Retina (tissue), 1 donor: Measurements from ENCODE around the gene HIVEP3.

ENCODE experiments used
- DNase-seq: peaks from one replicate; pipeline ENCODE4 v3.0.0-alpha.2; 2016

HIVEP3 gene

DNA sequence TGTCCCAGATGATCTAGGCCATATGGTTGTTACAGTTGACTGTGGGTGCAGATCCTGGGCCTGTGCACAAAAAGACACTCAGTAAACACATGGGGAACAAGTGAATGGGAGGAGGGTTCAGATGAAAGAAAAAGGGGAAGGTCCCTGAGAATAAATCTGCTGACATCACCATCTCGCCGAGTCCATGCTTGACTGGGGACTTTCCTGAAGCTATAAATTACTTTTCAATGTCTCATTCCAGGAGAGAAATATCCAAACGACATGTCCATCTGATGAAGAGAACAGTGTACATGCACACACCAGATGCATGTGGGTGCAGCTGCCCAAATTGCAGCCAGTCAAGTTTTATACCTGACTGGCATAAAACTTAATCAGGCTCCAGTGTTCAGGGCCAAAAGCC is 109.0 kb downstream of the HIVEP3 start:
- no peak for DNase-seq

GRCh38 chr1:41807390-41807789 is 111.3 kb downstream of the HIVEP3 start:
- no peak for DNase-seq

- no peak for DNase-seq
Measured at GRCh38 chr1:41806472-41807155, 112.1 kb downstream of the HIVEP3 start.

DNA sequence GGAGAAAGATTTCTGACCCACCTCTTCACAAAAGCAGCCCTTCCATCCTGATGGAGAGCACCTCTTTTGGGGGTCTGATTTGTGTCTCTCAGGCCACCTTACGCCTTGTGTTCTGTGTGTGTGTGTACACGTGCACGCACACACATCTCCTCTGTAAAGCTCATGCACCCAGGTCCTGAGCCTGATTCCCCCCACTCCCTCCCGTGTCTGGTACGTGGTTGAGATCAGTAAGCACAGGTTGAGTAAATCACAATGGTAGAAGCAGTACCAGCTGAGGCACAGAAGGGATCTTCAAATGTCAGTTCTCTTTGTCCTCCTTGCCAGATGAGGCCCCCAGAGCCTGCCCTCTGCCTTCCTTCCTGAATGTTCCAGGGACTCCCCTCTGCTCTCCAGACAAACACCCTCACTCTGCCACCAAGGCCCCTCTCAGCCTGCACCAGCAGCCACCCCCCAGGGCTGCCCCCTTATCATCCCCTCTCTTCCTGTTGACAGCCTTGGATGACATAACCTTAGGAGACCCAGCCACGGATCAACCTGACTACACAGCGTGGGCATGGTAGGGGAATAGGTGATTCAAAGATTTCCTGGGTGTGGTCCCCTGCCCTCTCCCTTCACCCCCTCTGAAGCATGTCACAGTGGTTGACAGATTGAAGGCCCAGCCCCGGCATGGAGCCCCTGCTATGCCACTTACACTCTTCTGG is 112.8 kb downstream of the HIVEP3 start:
- DNase-seq: no peak

DNA sequence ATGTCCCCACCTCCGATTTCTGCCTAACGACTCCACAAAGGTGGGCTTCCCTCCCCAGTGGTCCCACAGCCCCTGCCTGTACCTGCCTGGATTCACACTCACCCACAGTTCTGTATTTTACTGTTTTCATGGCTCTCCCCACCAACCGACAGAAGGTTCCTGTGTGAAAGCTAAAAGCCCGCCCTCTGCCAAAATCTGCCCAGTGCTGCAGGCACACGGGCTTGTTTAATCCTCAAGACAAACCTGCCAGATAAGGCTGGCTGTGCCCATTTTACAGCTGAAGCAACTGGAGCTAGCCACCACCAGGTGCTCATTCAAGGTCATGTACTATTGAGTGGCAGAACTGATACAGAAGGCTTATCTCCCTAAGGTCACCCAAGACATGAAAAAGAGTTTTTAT is 114.5 kb downstream of the HIVEP3 start:
- no peak for DNase-seq

- no peak for DNase-seq
Measured at GRCh38 chr1:41803656-41804055, 115.1 kb downstream of the HIVEP3 start.

DNA sequence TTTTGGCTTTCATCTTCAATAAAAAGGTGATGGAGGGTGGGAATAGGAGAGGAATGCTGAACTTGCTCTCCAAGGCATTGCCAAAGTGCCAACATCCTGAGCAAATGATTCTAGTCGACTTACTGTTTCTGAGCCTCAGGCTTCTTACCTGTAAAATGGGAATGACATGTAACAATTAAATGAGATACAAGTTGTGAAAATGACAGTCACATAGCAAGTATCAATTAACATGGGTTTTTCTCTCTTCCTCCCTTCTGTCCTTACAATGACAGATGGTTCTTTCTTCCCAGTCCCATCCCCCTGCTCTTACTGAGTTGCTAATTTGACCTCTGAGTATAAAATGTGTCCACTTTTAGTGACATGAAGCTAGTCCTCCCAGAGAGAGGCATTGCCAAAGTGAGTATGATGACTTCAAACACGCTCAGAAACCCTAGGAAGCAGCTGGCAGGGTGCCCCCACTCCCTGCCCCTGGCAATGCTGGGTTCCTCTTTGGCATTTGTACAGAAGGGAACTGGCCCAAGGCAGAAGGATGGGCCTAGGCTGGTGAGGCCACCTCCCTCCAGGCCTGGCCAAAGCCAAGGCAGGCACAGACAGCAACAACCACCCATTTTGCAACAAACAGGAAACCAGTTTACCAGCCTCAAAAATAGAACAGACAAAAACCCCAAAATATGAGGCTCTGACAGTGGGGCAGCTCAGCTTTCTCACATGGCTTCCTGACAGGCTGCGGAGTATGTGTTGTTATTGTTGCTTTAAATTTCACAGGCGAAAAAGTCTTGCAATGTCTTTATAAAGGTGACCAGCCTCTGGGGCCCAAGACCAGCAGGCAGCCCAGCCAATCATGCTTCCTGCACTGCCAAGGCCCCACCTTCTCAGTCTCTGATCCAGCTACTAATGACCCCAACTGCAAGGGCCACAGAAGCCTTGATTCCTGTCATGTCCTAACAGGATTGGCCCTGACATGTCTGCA is 115.9 kb downstream of the HIVEP3 start:
- no peak for DNase-seq

DNA sequence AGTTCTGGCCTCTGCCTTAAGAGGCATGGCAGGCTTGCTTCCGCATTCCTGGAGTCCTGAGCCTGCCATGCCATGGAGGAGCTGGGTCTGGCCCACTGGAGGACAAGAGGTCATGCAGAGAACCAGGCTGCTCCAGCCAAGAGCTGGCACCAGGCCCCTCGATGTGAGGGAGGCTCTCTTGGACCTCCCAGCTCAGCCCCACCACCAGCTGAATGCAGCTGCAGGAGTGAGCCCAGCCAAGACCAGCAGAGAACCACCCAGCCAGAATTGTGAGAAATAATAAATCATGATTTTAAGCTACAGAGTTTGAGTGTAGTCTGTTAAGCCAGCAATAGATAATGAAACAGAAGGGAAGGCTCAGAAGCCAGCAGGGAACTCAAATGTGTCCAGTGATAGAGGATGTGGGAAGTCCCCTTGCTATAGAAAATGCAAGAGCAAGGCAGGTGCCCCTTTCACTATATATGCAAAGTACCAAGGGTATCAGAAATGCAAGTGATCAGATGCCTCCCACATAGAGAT is 118.4 kb downstream of the HIVEP3 start:
- DNase-seq: no peak

GRCh38 chr1:41799723-41800122 is 119.0 kb downstream of the HIVEP3 start:
- DNase-seq: no peak

GRCh38 chr1:41799205-41799604 is 119.5 kb downstream of the HIVEP3 start:
- DNase-seq: no peak

GRCh38 chr1:41795205-41795762 is 123.4 kb downstream of the HIVEP3 start:
- DNase-seq: no peak

DNA sequence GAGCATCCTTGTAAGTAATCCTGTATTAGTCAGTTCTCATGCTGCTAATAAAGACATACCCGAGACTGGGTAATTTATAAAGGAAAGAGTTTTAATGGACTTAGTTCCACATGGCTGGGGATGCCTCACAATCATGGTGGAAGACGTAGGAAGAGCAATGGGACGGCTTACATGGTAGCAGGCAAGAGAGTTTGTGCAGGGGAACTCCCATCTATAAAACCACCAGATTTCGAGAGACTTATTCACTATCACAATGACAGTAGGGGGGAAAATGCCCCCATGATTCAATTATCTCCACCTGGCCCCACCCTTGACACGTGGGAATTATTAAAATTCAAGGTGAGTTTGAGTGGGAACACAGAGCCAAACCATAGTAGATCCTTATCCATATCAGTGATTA is 124.7 kb downstream of the HIVEP3 start:
- no peak for DNase-seq

- DNase-seq: no peak
Measured at GRCh38 chr1:41792485-41792770, 126.3 kb downstream of the HIVEP3 start.

GRCh38 chr1:41791667-41792484 is 126.8 kb downstream of the HIVEP3 start:
- DNase-seq: no peak

DNA sequence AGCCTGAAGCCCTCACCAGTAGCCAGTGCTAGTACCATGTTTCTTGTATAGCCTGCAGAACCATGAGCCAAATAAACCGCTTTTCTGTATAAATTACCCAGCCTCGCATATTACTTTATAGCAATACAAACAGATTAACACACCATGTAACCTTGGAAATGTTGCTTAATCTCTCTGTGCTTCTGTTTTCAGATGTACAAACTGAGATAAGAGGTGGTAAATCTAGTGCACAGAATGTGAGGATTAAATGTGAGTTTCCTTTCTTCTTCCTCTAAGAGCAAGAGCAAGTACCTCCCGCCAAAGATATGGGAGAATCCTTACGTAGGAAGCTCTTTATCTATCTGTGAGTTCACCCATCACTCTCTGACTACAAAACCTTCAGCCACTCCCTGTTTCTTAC is 128.4 kb downstream of the HIVEP3 start:
- no peak for DNase-seq

DNA sequence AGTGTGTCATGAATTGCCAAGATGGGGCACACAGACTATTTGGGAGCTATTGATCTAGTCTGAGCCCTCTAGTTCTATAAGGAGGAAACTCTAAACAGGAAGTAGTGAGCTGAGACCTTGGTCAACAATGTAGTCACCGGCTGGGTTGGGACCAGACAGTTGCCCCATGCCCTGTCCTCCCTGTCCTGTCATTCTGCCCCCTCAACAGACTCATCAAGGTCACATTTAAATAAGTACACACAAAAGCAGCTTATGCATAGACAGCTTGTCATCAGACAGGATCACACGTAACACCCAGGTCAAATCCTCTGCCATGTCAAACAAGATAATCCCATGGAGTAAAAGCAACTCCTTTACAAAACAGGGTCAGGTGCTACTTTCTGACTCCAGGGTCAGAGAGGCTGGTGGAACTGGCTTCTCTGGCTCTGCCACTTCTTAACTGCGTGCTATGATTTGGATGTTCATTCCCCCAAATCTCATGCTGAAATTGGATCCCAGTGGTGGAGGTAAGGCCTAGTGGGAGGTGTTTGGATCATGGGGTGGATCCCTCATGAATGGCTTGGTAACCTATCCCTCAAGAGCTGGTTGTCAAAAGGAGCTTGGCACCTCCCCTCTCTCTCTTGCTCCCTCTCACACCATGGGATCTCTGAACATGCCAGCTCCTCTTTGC is 128.9 kb downstream of the HIVEP3 start:
- no peak for DNase-seq

GRCh38 chr1:41788427-41788826 is 130.3 kb downstream of the HIVEP3 start:
- DNase-seq: no peak

DNA sequence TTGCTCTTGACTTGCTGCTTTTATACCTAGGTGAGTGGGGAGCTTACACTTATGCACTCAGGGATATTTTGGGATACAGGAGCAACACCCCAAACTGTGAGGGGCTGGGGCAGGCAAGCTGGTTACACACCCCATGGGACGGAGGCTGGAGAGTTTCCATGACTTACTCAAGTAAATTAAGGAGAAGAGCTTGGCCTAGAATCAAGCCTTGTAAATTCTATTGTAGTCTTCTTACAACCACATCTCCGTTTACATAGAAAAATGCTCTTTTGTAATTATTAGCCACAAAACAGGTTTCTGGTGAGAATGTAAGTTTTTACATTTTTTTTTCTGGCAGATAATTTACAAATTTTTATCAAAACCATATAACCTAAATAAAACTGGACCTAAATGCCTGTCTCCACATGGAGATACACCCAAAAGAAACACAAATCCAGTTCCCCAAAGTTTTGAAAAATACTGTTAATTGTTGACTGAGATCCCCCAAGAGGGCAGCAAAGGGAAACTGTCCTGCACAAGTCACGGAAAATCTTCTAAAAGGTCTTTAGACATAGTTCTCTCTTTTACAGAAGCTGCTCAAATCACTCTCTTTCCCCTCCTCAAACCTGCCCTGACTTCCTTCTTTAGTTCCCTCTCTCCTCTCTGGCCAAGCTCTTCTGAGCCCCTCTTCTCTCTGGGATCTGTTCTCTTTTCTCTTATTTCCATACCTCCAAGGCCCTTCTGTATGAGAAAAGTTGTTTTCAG is 134.0 kb downstream of the HIVEP3 start:
- DNase-seq: no peak

- DNase-seq: no peak
Measured at GRCh38 chr1:41783189-41783639, 135.5 kb downstream of the HIVEP3 start.

- DNase-seq: no peak
Measured at GRCh38 chr1:41780916-41781315, 137.8 kb downstream of the HIVEP3 start.

DNA sequence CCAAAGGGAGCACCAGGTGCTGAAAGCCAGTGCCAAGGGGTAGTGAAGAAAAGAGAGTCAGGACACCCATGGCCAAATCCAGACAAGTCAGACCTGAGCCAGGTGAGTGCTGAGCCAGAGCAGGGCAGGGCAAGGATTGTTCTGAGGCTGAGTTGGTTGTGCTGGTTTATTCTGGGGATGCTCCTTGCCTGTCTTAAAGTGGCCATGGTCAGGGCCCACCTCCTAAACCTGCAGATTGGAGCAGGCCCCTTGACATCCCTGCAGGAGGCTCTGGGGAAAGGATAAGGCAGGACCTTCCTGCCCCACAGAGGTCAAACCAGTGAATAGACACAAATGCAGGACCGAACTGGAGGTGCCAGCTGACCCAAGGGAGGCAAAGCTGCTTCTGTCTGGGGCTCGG is 138.4 kb downstream of the HIVEP3 start:
- DNase-seq: no peak
